ENCODE results near the gene SH3RF1.

SH3RF1 gene

DNA sequence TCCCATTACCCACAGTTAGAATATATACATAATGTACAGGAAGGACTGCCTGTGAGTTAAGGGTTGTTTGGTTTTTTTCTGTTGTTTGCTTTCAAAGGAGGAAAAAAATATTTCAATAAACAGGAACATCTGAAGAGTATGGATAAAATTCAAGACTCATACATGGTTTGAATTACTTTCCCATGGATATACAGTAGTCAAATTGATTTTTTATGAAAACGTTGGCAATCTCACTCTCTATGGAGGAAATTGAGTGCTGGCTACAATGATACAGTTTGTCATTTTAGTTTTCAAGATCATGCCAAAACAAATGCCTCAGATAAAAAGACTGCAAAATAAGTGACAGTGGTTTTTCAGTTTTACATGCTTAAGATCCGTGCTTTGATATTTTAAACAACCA is 116.6 kb downstream of the SH3RF1 start:
- DNase-seq (ENCODE audit: low spot score): no peak
- TF ChIP-seq CTCF (IDR thresholded peaks at IDR 0.05; ENCODE audit: extremely low read depth, missing control alignments): no peak

- no peak for TF ChIP-seq CTCF (IDR thresholded peaks at IDR 0.05; ENCODE audit: extremely low read depth, missing control alignments)
- DNase-seq (ENCODE audit: low spot score): no peak
Measured at GRCh38 chr4:169153481-169154087, 117.2 kb downstream of the SH3RF1 start.

- no peak for DNase-seq (ENCODE audit: low spot score)
- no peak for TF ChIP-seq CTCF (IDR thresholded peaks at IDR 0.05; ENCODE audit: extremely low read depth, missing control alignments)
Measured at GRCh38 chr4:169152899-169153298, 117.9 kb downstream of the SH3RF1 start.

GRCh38 chr4:169152098-169152497 is 118.7 kb downstream of the SH3RF1 start:
- TF ChIP-seq CTCF (IDR thresholded peaks at IDR 0.05; ENCODE audit: extremely low read depth, missing control alignments): no peak
- no peak for DNase-seq (ENCODE audit: low spot score)

- DNase-seq (ENCODE audit: low spot score): no peak
- no peak for TF ChIP-seq CTCF (IDR thresholded peaks at IDR 0.05; ENCODE audit: extremely low read depth, missing control alignments)
Measured at GRCh38 chr4:169151671-169152070, 119.1 kb downstream of the SH3RF1 start.

GRCh38 chr4:169150806-169151205 is 120.0 kb downstream of the SH3RF1 start:
- no peak for DNase-seq (ENCODE audit: low spot score)
- TF ChIP-seq CTCF (IDR thresholded peaks at IDR 0.05; ENCODE audit: extremely low read depth, missing control alignments): no peak

- no peak for TF ChIP-seq CTCF (IDR thresholded peaks at IDR 0.05; ENCODE audit: extremely low read depth, missing control alignments)
- no peak for DNase-seq (ENCODE audit: low spot score)
Measured at GRCh38 chr4:169148885-169149284, 121.9 kb downstream of the SH3RF1 start.

Measured in GM20000 (cell line).